GM18526 (cell line): ENCODE data around the gene PRKRIP1.

Experiments used
- POLR2A ChIP-seq: IDR thresholded peaks from 3 replicates; pipeline ENCODE4 v1.6.1; 2011; ENCODE audit not compliant: insufficient read length; ENCODE audit errors: extremely low read depth

Gene PRKRIP1

DNA sequence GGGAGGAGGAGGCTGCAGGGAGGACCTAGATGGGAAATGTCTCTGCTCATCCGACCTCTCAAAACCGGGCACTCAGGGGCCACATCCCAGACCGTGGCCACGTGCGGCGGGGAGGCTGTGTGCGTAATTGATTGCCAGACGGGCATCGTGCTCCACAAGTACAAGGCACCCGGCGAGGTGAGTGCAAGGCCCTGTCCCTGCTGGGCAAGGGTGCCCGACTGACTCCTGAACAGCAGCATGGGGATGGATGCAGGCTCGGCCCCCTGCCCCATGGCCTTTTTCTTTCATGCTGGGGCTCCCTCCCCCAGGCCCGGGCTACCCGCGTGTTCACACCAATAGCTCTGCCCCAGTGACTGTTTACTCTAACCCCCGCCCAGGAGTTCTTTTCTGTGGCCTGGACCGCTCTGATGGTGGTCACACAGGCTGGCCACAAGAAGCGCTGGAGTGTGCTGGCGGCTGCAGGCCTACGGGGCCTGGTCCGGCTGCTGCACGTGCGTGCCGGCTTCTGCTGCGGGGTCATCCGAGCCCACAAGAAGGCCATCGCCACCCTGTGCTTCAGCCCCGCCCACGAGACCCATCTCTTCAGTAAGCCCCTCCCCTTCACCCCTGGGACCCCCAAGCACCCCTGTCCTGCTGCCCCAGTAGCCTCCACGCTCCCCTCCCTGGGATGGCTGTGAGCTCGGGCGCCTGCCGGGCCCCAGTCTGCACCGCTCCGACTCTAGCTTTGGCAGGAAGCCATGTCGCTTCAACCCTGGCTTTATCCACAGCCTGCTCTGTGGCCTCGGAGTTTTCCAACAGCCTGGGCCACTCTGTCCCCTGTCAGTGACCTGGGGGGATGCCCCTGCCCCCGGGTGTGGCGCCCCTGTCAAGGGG is 72.6 kb downstream of the PRKRIP1 start:
- TF ChIP-seq POLR2A, result no peak

DNA sequence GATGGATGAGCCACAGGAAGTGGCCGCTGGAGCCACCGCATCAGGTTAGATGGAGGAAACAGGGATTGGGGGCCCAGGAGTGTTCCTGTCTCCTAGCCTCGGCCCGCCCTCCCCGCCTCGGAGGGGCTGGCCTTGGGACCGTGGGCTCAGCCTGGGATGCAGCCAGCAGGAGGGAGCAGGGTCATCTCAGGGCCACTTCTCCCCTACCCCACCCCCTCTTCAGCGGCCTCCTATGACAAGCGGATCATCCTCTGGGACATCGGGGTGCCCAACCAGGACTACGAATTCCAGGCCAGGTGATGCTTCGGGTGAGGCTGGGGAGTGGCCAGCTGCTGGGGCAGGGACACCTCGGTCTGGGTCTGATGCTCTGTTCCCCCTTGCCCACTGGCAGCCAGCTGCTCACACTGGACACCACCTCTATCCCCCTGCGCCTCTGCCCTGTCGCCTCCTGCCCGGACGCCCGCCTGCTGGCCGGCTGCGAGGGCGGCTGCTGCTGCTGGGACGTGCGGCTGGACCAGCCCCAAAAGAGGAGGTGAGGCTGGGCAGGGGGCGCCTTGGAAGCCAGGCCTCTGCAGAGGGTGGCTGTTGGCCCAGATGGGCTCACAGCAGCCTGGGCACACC is 73.3 kb downstream of the PRKRIP1 start:
- TF ChIP-seq POLR2A, result no peak

DNA sequence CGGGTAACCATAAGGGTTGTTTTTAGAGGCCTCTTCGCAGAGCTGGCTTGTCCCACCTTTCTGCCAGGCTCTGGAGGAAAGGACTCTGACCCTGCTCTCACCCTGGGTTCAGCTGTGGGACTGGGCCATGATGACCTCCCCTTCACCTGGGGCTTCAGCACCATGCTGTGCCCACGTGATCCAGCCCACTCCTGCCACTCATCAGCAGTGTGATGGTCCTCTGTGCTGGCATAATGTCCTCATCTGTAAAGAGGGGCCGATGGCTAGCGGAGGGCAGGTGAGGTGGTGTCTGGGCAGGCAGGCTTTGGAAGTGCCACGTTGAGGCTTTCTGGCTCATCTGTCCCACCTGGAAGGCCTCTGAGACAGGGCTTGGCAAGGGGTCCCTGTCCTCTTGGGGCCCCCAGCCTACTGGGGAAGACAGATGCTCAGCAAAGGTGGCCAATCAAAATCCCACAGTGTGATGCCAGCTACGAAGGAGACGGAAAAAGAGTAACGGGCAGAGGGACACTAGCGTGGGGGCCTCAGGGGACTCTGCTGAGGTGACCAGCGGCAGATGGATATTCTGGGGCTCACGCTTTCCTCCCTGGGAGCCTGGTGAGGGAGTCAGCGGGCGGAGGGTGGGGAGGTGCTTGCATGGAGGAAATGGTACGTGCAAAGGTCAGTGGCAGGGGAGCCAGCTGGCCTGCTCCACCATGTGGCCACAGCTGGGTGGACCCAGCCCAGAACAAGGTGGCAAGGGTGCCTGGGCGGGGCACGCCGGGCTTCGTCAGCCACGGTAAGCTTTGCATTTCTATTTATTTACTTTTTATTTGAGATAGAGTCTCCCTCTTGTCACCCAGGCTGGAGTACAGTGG is 74.0 kb downstream of the PRKRIP1 start:
- no peak for TF ChIP-seq POLR2A

DNA sequence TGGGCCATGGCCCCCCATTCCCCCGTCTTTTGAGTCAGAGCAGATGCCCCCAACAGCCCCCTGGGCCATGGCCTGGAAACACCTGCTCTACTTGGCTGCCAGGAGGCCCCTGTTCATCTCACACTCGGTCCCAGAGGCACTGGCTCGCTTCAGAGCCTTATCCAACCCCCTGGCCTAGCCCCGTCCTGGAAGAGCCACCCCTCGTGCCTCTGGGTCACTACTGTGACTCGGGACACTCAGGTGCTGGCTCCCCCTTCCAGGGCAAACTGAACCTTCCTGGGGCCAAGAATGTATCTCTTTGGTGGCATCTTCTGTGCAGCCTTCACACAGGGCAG is 75.6 kb downstream of the PRKRIP1 start:
- TF ChIP-seq POLR2A, result no peak

DNA sequence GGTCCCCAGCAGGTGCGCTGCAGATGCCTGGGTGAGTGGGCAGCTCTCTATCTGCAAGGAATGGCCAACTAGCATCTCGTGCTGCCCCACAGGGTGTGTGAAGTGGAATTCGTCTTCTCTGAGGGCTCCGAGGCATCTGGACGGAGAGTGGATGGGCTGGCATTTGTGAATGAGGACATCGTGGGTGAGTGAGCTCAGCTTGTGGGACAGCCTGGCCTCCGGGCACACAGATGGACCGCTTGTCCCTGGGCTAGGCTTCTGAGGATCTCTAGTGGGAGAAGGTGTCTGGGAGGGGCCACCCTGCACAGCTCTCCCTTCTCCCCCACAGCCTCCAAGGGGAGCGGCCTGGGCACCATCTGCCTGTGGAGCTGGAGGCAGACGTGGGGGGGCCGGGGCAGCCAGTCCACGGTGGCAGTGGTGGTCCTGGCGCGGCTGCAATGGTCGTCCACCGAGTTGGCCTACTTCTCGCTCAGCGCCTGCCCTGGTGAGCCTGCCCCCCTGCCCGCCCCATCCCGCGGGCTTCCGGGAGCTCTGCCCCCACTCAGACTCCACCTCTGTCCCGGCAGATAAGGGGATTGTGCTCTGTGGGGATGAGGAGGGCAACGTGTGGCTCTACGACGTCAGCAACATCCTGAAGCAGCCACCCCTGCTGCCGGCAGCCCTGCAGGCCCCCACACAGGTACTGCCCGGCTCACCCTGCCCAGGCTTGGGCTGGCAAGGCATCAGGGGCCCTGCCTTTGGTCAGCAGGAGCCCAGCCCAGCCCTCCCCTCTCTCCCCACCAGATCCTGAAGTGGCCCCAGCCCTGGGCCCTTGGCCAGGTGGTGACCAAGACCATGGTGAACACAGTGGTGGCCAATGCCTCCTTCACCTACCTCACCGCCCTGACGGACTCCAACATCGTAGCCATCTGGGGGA is 76.2 kb downstream of the PRKRIP1 start:
- TF ChIP-seq POLR2A, result no peak

DNA sequence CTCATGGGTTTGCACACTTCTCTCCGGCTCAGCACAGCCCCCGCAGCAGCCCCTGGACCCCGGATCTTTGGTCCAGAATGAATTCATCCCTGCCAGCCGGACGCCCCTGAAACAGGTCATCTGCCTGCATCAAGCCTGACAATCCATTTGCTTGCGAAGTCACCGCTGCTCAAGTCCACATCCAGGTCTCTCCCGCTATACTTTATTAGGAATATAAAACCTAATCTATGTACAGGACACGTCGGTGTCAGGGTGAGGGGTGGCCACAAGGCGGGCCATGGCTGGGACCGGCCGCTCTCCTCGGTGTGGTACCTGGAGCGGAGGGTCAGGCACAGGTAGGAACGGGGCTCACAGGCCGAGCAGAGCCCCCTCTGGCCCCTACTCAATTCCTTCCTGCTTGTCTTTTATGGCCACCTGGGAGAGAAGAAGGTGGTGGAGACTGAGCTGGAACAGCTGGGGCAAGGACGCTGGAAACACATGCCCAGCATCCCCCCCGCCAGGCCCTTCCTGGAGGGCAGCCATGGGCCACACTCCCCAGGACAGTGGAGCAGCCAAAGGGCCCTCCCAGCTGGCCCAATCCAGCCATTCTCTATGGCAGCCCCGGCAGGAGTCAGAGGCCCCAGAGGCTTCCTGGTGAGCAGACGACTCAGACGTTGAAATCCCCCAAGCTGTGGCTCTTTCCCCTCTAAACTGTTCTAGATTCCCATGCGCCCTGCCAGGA is 77.3 kb downstream of the PRKRIP1 start:
- no peak for TF ChIP-seq POLR2A
